HG03521 (cell line): ENCODE results near the gene IRF4.
"Not testable (repeated sequence)": the region's sequence is repeated elsewhere in the genome, so short reads cannot be mapped to it uniquely, and the experiment has no call there.

Source experiments
- ATAC-seq: cut with Tn5 transposase; IDR thresholded peaks from one replicate; pipeline ENCODE4 v1.9.1; 2021; ENCODE audit warnings: mild to moderate bottlenecking, moderate library complexity; ENCODE audit not compliant: unreplicated experiment

Gene IRF4

DNA sequence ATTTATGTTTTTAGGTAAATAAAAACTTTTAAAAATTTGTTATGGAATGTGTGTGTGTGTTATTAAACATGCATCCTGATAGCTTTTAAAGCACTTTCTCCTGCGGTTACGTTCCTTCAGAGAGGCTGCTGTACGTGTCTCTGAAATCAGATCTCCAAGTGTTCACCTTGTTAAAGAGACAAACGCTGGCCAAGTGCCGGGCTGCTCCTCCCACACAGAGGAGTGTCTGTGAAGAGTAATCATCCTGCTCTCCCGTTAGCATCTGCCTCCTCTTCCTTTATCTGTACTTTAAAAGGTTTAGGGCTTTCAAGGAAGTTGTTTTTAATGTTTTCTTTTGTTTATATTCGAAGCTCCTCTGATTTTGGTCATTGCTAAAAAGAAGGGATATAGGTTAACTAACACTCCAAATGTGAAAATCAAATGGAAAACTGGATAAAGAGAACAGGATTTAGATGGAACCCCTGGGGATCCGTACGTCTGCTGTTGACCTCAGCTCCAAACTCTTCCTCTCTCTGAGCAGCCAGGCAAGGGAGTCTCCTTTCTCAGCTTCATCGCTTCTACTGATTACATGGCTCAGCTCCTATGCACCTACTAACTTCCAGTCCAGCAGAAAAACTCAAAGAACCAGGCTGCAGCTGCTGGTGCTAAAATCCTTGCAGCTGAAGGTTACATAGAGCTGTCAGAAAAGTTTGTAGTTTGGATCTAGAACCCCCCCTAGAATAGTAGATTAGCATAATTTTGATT is 20.0 kb downstream of the IRF4 start:
- no peak for ATAC-seq

DNA sequence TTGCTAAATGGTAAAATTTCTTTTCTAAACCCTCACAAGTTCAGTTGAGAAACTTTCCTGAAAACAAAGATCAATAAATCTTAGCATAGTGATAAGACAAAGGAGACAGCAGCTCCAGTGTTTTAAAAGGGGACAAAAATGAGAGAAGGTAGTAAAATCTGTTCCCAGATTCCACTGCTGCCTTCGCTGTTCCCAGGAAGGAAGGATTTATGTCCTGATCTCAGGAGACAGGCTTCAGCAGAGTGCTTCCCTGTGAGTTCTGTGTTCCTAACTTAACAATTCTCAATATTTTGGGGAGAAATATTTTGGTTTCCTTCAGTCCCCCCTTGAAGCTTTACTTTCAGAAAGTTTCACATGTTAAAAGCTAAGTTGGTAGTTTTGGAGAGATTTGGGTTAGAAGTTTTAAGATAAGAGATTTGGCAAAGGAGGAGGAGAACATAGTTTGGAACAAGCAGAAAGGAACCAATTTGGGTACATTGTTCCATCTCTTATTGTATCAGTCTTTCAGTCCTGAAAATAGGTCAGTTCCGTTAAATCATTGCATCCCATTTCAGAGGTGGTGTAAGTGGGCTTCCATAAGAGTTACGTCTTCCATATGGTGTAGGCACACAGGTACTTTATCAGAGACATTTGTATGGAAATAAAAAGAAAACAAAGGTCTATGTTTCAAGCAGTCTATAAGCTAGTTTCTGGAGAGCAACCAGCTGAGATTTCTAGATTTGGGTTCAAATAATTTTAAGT is 20.8 kb downstream of the IRF4 start:
- ATAC-seq, result no peak

DNA sequence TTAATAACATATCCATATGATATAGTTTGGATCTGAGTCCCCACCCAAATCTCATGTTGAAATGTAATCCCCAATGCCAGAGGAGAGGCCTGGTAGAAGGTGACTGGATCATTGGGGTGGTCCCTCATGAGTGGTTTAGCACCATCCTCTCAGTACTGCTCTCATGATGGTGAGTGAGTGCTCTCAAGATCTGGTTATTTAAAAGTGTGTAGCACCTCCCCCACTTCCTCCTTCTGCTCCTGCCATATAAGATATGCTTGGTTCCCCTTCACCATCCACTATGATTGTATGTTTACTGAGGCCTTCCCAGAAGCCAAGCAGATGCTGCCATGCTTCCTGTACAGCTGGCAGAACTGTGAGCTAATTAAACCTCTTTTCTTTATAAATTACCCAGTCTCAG is 22.9 kb downstream of the IRF4 start:
- no peak for ATAC-seq

DNA sequence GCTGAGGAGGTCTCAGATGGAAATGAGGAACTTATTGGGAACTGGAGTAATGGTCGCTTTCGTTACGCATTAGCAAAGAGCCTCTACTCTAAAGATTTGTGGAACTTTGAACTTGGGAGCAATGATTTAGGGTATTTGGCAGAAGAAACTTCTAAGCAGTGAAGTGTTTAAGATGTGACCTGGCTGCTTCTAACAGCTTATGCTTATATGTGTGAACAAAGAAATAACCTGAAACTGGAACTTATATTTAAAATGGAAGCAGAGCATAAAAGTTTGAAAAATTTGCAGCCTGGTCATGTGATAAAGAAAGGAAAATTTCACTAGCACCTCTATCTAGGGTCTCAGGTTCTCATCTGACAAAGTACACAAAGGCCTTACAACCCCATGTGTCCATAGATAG is 23.5 kb downstream of the IRF4 start:
- ATAC-seq, result no peak

DNA sequence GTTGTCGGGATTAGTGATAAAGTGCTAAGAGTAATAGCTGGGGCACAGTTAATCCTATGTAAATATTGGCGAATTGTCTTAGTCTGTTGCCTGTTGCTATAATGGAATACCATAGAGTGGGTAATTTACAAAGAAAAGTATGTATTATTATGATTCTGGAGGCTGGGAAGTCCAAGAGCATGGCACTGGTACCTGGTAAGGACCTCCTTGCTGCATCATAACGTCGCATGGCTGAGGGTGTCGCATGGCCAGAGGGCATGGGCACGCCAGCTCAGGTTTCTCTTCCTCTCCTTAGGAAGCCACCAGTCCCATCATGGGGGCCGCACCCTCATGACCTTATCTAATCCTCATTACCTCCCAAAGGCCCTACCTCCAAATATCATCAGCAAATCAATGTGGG is 29.7 kb downstream of the IRF4 start:
- no peak for ATAC-seq

DNA sequence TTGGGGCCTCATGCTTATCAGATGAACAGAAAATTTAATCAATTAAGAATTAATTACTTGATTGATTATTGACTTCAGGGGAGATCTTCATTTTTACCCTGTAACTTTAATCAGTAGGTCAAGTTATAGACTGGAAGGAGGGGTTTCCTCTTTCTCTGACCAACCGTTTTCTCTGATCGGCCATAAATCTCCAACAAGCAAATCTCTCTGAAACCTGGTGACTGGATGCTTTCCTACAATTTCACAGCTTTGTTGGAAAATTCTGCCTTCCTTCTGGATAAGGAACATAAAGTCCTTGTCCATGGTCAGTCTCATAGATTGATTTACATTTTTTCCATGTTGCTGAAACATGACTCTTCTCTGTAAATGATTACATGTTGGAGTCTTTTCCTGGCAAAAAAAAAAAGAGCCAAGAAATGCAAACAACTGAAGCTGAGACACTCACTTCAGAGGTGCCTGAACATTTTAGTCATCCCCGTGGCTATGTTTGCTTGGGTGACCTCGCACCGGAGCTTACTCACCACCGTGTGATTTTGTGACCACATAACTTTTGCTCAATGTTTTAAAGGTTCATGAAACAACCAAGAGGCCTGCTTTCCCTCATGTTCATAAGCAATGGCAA is 31.0 kb downstream of the IRF4 start:
- ATAC-seq, result no peak

DNA sequence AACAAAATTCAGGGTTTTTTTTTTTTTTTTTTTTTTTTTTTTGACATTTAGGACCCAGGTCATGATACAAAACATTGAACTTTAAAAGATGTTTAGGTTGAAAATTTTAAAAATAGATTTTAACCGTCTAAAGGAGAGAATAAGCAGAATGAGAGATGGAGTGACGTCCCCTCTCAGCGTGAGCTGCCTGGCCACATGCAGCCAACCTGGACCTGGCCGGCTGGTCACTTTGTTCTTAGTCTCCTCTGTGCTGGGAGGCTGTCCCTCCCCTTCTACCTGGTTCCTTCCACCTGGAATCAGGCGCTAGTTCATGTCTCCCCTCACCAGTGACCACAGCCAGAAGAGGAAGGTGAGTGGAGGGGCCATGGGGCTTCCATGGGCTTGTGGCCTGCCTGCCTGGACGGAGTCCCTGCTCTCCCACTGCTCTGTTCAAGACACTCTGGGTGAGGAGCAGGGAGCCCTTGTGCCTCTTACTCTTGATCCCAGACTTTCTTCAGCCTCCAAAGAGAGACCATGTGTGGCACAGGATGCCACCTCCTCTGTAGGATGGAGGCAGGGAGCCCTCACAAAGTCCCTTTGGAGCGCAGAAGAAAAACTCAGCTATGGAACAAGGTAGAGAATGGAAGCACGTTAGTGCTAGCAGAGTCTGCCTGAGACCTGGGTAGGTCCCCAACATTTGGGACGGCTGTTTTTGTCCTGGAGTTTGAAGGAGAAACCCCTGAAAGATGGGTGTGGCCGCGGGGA is 31.7 kb downstream of the IRF4 start:
- no peak for ATAC-seq

DNA sequence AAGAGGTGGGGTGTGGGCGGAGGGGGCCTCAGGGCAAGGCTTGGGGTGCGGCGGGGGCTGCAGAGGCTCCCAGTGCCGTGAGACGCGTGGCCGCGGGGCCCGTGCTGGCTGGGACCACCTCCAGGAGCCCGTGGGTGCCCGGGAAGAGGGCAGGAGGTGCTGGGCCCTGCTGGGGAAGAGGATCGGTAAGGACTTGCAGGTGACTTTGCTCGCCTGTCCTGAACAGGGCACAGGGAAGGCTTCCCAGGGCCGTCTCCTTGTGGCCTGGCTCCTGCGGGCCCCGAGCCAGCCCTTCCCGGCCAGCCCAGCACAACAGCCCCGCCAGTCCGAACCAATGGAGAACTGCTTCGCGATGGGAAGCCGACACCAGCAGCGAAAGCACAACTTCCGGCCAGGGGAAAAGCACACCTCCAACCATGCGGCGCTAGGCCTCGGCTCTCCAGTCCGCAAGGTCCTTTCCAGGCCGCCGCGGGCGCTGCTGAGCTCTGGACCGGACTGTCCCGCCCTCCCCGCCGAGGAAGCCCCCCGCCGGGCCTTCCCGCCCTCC is 32.3 kb downstream of the IRF4 start:
- no peak for ATAC-seq

DNA sequence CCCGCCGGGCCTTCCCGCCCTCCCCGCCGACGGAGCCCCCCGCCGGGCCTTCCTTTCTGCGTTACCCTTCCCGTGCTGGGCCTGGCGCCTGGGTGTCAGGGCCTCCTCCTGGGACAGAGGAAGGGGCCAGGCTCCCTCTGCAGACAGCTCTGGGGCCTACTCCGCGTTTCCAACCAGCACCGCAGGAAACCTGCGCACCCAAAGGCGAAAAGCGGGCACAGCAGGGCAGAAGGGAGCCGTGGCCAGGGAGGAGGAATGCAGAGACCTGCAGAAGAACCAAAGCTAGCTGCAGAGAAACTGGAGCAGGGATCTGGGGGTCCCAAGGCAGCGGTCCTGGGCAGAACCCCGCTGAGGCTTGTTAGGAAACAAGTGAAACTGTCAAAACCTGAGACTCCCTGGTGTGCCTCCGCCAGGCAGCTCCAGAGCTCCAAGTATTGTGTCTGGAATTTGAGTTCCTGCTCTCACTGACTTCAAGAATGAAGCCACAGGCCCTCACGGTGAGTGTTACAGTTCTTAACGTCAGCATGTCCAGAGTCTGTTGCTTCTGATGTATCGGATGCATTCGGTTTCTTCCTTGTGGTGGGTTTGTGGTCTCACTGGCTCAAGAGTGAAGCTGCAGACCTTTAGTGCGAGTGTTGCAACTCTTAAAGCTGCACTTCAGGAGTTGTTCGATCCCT is 33.3 kb downstream of the IRF4 start:
- no peak for ATAC-seq

DNA sequence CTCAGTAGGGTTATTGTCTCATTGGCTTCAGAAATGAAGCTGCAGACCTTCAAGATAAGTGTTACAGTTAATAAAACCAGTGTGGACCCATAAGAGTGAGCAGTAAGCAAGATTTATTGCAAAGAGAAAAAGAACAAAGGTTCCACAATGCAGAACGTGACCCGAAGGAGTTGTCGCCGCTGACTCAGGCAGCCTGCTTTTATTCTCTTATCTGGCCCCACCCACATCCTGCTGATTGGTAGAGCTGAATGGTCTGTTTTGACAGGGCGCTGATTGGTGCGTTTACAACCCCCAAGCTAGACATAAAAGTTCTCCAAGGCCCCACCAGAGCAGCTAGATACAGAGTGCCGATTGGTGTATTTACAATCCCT is 33.9 kb downstream of the IRF4 start:
- ATAC-seq, result not testable (repeated sequence)

DNA sequence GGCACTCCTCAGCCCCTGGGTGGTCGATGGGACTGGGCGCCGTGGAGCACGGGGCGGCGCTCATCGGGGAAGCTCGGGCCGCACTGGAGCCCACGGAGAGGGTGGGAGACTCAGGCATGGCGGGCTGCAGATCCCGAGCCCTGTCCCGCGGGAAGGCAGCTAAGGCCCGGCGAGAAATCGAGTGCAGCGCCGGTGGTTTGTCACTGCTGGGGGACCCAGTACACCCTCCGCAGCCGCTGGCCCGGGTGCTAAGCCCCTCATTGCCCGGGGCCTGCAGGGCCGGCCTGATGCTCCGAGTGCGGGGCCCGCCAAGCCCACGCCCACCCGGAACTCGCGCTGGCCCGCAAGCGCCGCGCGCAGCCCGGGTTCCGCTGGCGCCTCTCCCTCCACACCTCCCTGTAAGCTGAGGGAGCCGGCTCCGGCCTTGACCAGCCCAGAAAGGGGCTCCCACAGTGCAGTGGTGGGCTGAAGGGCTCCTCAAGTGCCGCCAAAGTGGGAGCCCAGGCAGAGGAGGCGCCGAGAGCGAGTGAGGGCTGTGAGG is 34.7 kb downstream of the IRF4 start:
- not testable (repeated sequence) for ATAC-seq

DNA sequence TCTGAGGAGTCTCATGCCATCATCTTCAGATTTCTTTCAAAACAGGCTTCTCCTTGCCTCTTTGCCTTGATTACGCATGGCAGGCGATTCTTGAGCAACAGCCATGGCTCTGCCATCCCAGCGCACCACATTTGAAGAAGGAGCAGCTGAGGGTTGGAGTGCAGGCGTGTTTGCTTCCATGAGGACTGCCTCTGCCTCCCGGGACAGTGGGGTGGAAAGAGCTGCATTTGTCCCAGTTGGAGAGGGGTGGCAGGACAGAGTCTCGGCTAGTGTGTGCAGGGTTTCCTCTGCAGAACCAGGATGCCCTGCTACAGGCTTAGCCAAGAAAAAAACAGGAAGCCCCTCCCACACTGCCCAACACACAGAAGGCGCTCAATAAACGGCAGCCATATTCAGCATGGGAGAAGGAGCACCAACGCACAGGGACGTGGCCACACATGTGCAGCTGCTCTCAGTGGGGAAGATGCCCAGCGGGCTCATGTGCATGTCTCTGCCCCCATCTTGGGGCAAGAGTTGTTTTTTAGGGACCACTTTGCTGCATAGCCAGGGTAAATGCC is 36.6 kb downstream of the IRF4 start:
- no peak for ATAC-seq

DNA sequence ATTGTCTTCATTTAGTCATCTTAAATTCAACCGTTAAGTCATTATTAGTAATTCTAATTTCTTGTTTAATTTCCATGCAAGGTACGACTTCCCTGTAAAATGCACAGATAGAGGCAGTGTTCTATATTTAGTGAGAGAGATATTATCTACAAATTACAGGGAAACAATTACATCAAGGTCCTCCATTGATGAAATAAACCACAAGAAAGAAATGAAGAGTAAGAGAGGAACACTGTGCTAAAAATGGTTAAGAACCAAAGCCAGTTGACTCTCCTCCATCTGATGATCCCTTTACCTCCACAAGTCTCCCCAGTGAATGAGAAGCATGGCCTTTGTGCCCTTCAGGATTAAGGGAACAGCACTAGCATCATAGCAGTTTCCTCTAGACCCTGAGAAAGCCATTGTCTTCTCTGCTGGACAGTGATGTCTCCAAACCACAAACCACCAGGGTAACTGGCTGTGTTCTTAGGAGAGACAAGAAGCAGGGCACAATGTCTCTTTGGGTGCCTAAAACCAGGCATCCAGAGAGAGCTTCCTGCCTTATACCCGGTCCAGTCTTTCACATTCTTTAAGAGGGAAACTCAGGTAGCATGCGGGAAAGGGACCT is 38.1 kb downstream of the IRF4 start:
- no peak for ATAC-seq

DNA sequence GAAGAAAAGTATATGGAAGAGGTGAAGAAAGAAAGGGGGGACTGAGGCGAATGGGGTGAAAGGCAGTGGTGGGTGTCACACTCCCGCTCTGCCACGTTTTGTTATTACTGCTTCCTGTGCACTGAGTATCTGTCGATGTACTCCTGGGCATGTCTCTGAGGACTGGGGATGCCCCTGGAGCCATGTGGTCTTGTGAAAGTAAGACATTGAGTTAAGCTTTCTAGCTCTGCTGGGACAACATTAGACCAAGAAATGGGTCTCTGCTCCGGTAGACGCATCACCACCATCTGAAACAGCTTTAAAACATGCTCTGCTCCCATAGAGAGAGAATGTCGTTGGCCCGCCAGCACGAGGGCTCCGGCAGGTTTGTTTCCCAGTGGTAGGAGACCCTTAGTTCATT is 40.0 kb downstream of the IRF4 start:
- no peak for ATAC-seq

DNA sequence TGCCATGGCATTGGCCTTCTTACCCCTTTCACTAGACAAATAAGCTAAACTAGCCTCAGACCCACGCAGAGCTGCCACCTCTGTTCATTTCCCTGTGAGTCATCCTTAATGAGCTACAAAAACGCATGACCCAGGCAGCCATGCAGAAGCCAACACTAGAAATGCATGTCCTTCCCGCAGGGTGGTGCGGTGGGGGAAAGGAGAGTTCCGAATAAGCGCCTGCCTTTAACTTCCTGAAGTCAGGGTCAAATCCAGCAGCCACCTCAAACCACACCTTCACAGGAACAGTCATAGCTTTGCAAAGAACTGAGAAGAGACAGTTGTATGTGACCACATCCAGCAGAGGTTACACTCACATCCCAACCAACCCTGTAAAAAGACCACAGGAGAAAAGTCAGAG is 40.4 kb downstream of the IRF4 start:
- ATAC-seq, result no peak

DNA sequence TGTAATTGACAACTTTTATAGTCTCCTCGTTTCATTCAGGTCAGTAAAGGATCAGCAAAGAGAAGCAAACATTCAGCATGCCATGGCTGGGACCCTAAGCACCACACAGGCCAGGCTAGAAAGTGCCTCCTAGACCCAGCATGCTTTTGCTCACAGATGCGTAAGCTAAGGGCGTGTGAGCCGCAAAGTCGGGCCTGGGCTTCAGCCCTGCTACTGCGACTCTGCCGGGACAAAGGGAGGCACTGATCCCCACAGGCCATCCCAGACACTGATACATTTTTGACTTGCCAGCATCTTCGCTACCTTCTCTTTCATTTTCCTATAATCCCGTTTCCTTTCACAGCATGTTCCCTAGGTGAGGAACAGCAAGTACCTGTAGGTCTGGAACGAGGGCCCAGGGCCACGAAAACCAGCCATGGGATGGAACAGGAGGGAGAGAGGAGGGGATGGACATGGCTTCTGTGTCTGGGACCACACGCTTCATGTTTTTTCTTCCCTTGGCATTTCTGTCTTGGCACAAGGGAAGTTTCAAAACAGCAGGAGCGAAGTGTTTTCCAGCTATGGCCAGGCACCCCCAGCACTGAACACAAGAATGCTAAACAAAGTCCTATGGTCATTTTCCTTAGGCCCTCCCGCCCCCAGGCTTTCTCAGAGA is 42.6 kb downstream of the IRF4 start:
- no peak for ATAC-seq

DNA sequence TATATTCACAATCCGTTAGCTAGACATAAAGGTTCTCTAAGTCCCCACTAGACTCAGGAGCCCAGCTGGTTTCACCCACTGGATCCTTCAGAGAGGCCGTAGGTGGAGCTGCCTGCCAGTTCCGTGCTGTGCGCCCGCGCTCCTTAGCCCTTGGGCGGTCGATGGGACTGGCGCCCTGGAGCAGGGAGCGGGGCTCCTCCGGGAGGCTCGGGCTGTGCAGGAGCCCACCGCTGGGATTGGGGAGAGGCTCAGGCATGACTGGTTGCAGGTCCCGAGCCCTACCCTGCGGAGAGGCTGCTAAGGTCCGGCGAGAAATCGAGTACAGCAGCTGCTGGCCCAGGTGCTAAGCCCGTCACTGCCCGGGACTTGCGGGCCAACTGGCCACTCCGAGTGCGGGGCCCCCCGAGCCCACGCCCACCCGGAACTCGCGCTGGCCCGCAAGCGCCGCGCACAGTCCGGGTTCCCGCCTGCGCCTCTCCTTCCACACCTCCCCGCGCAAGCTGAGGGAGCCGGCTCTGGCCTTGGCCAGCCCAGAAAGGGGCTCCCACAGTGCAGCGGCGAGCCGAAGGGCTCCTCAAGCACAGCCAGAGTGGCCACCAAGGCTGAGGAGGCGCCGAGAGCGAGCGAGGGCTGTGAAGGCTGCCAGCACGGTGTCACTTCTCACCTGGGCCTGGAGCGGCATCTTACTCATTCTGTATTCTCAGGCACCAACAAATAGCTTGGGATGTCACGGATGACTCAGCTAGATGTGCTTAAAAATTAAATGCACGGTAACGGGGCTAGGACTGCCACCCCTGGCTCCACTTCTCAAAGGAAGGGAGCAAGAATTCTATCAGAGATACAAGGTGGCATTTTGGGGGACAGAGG is 44.1 kb downstream of the IRF4 start:
- ATAC-seq, result no peak
